ENCODE measurements around the gene DLK2. TPM values are rescaled to one million over a fixed set of nuclear protein-coding genes. Genes with fewer than 3 reads are reported as not detected.
"Not testable (repeated sequence)": the region's sequence is repeated elsewhere in the genome, so short reads cannot be mapped to it uniquely, and the experiment has no call there.

The DLK2 gene
- polyA plus RNA-seq, 3 donors from 2014 or later = 0.11 TPM; not detected in 2

DNA sequence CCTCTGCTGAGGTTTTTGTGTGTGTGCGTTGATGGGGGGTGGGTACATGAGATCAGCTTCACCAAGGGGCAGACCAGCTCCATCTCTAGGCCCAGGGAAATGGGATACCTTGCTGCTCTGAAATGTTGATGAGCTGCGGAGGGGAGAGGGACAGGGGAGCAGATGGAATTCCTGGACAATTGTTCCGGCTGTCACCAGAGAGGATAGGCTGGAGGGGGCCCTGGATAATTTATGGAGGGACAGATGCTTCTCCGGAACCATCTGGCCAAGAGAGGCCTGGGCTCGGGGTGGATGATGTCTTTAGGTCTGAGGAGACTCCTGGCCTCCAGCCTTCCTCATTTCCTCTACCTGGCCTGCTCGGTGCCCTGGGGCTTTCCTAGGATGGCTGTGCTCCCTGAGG is 20.2 kb upstream of the DLK2 start:
- Mint-ChIP-seq H3K4me3 (peak overlapping the region in 1 of 5 donors; percentile 6), H3K27ac (peak overlapping the region in 1 of 6 donors; percentile 53)

DNA sequence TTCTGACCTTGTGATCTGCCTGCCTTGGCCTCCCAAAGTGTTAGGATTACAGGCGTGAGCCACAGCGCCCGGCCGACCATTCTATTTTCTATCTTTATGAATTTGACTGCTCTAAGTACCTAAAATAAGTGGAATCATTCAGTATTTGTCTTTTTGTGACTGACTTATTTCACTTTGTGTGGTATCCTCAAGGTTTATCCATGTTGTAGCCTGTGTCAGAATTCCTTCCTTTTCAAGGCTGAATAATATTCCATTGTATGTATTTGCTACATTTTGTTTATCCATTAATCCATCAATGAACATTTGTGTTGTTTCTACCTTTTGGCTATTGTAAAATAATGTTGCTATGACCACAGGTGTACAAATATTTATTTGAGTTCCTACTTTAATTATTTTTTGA is 17.2 kb upstream of the DLK2 start:
- Mint-ChIP-seq H3K36me3 (no peaks in the 10 kb centered on the region), H3K27ac (no peak overlapping the region), H3K4me1 (peaks cover 10 to 12% of the 10 kb centered on the region in 2 donors), H3K27me3 (ENCODE audit: low read depth in 3 of 3) (peaks cover 6 to 8% (median 7%) of the 10 kb centered on the region in 3 donors), H3K9me3 (no peaks in the 10 kb centered on the region), H3K4me3 (no peak overlapping the region)
- DNase-seq = no peak

More for the DNA sequence above, 20.2 kb upstream of the DLK2 start:
- H3K9me3 Mint-ChIP-seq = no peaks in the 10 kb centered on the region
- peaks cover 28 to 35% of the 10 kb centered on the region in 2 donors for H3K4me1 Mint-ChIP-seq
- H3K27me3 Mint-ChIP-seq (ENCODE audit: low read depth in 3 of 3) = peaks cover 4 to 7% (median 5%) of the 10 kb centered on the region in 3 donors
- no peaks in the 10 kb centered on the region for H3K36me3 Mint-ChIP-seq
- DNase-seq = no peak

DNA sequence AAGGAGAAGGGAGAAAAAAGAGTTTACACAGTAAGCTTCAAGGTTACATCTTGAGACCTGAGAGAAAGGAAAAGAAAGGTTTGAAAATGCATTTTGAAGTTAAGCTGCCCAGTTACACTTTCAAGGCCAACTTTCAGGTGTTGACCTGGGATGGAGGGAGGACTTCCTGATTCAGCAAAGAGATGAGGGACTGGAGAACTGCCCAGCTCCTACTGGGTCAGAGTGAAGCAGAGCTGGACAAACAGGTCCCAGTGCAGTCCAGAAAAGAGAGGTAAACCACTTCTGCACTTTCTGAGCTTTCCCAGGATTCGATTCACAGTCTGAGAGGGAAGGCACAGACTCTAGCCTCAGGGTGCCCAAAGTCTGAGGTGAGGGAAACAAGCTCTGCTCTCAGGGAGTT is 16.1 kb upstream of the DLK2 start:
- no peak overlapping the region for H3K27ac Mint-ChIP-seq
- H3K36me3 Mint-ChIP-seq = no peaks in the 10 kb centered on the region
- no peaks in the 10 kb centered on the region for H3K9me3 Mint-ChIP-seq
- H3K27me3 Mint-ChIP-seq (ENCODE audit: low read depth in 3 of 3) = peaks cover 6 to 8% (median 7%) of the 10 kb centered on the region in 3 donors
- no peak for DNase-seq
- peaks cover 0 to under 1% of the 10 kb centered on the region in 2 donors for H3K4me1 Mint-ChIP-seq
- H3K4me3 Mint-ChIP-seq = no peak overlapping the region

DNA sequence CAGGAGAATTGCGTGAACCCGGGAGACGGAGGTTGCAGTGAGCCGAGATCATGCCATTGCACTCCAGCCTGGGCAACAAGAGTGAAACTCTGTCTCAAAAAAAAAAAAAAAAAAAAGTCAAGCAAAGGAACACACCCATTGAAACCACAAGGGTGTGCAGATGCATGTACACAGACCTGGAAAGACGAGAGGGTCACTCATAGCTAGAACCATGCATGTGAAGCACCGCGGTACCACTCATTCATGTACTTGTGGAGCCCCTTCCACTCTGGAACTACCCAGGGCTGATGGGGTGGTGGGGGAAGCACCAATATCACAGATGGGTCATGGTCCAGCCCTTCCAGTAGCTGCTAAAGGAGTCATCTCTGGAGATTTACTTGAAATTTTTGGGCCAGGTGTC is 14.6 kb upstream of the DLK2 start:
- Mint-ChIP-seq H3K27ac (no peak overlapping the region), H3K27me3 (ENCODE audit: low read depth in 3 of 3) (peaks cover 6 to 8% (median 7%) of the 10 kb centered on the region in 3 donors), H3K4me3 (no peak overlapping the region), H3K36me3 (no peaks in the 10 kb centered on the region), H3K4me1 (no peaks in the 10 kb centered on the region), H3K9me3 (no peaks in the 10 kb centered on the region)
- no peak for DNase-seq

DNA sequence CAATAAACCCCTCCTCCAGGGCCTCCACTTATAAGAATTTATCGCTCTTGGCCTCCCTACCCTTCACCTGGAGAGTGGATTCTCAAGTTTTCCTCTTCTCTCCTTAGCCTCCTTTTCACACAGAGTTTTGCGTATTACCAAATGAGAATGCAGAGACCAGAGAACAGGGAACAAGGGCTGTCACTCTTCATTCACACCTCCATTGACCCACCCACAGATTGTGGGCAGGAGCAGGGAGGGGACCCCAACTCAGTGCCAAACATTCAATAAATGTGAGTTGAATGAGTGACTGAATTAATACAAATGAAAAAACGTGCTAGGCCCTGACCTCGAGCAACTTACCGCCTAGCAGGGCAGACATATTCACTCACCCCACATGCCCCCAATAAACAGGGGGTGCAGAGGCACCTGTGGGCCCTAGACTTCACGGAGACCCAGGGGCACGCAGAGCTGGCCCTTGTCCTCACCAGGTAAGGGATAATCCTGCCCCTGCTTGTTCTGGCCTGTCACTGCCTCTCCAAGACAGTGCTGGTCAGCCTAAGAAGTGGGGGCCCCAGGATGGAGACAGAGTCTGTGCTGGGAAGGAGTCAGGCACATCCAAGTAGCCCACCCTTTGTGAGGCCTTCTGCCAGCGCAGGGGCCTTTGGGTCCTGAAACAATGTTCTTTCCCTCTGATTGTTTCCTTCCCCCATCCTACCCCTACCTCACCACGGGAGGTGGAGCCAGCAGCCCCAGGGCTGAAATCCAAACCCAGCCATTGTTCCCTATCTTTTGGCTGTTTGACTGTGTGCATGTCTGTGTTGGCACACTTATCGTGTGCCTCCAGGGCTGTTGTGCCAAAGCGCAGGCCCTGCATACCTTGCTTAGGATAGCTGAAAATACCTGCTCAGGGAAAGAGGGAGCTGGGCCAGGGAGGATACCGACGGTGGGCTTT is 13.7 kb upstream of the DLK2 start:
- no peak for DNase-seq
- Mint-ChIP-seq H3K27me3 (ENCODE audit: low read depth in 3 of 3) (peaks cover 8 to 11% (median 8%) of the 10 kb centered on the region in 3 donors), H3K4me1 (no peaks in the 10 kb centered on the region), H3K36me3 (no peaks in the 10 kb centered on the region), H3K9me3 (no peaks in the 10 kb centered on the region), H3K4me3 (no peak overlapping the region), H3K27ac (peak overlapping the region in 2 of 6 donors; percentile 28 to 73)

DNA sequence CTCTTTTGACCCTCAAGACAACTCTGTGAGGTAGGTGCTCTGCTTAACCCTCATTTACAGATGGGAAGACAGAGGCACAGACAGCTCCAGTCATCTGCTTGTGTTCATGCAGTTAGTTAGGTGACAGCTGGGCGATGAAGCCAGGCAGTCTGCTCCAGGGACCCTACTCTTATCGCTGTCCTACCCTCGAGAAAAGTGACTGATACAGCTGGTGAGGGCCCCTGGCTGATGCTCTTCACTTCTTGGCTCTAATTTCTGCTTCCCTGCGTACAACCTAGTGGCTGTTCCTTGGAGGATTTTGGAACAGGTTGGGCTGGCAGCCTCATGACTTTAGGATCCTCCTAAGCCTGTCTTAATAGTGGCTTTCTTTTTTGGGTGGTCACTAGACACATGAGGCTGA is 12.9 kb upstream of the DLK2 start:
- Mint-ChIP-seq H3K36me3 (no peaks in the 10 kb centered on the region), H3K27ac (no peak overlapping the region), H3K4me3 (no peak overlapping the region), H3K27me3 (ENCODE audit: low read depth in 3 of 3) (peaks cover 9 to 11% (median 9%) of the 10 kb centered on the region in 3 donors), H3K9me3 (no peaks in the 10 kb centered on the region), H3K4me1 (no peaks in the 10 kb centered on the region)
- DNase-seq = no peak

DNA sequence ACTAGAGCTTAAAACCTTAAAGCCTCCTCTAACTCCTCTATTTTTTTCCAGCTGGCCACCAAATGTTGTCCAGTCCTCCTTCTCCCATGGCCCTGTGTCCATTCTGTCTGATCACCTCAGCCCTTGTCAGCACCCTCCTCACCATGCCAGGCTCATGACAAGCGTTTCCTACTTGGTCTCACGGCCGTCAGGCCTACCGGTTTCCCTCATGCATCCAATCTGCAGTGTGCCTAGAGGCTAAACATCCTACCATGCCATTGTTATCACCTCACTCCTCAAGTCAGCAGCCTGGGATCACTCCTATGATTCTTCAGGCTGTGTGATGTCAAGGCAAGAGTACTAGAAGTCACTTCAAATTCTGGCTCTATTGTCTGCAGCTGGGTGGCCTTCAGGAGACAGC is 12.4 kb upstream of the DLK2 start:
- Mint-ChIP-seq H3K27me3 (ENCODE audit: low read depth in 3 of 3) (peaks cover 9 to 11% (median 9%) of the 10 kb centered on the region in 3 donors), H3K9me3 (no peaks in the 10 kb centered on the region), H3K36me3 (no peaks in the 10 kb centered on the region), H3K27ac (no peak overlapping the region), H3K4me1 (no peaks in the 10 kb centered on the region), H3K4me3 (no peak overlapping the region)
- no peak for DNase-seq

DNA sequence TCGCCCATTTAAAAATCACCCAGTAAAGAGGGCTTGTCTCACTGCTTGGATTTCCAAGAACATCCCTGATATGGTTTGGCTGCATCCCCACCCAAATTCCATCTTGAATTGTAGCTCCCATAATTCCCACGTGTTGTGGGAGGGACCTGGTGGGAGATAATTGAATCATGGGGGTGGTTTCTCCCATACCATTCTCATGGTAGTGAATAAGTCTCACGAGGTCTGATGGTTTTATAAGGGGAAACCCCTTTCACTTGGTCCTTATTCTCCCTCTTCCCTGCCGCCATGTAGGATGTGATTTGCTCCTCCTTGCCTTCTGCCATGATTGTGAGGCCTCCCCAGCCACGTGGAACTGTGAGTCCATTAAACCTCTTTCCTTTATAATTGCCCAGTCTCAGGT is 11.9 kb upstream of the DLK2 start:
- not testable (repeated sequence) for H3K9me3 Mint-ChIP-seq, H3K27ac Mint-ChIP-seq, H3K4me3 Mint-ChIP-seq, DNase-seq, H3K4me1 Mint-ChIP-seq, H3K36me3 Mint-ChIP-seq
- peaks cover 11 to 14% (median 12%) of the 10 kb centered on the region in 3 donors for H3K27me3 Mint-ChIP-seq (ENCODE audit: low read depth in 3 of 3)

DNA sequence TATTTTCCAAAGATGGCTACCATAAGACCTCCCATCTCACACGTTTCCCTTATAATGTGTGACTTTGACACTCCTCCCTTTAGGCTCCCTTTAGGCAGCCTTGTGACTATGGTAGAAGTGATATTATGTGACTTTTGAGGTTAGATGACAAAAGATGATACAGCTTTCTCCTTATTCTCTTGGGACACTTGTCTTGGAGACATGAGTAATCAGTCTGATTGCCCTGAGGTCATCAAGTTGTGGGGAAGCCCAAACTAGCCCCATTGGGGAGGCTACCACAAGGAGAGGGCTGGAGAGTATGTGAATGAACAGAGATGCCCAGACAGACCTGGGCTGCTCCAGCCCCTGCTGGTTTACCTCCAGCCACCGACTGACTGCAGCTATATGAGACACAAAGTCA is 10.6 kb upstream of the DLK2 start:
- no peak for DNase-seq
- no peak overlapping the region for H3K27ac Mint-ChIP-seq
- no peaks in the 10 kb centered on the region for H3K9me3 Mint-ChIP-seq
- H3K4me1 Mint-ChIP-seq = no peaks in the 10 kb centered on the region
- H3K36me3 Mint-ChIP-seq = no peaks in the 10 kb centered on the region
- peaks cover 11 to 12% (median 12%) of the 10 kb centered on the region in 3 donors for H3K27me3 Mint-ChIP-seq (ENCODE audit: low read depth in 3 of 3)
- H3K4me3 Mint-ChIP-seq = no peak overlapping the region

DNA sequence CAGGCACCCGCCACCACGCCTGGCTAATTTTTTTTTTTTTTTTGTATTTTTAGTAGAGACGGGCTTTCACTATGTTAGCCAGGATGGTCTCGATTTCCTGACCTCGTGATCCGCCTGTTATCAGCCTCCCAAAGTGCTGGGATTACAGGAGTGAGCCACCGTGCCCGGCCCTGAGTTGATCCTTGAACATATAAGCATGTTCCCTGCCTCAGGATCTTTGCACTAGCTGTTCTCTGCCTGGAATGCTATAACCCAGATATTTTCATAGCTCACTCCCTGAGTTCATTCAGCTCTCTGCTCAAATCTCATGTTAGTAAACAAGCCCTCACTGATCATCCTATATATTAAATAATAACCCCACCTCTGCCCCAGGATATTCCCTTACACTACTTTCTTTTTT is 9.0 kb upstream of the DLK2 start:
- no peaks in the 10 kb centered on the region for H3K36me3 Mint-ChIP-seq
- no peak overlapping the region for H3K27ac Mint-ChIP-seq
- peaks cover 10 to 15% (median 11%) of the 10 kb centered on the region in 3 donors for H3K27me3 Mint-ChIP-seq (ENCODE audit: low read depth in 3 of 3)
- DNase-seq = no peak
- H3K9me3 Mint-ChIP-seq = no peaks in the 10 kb centered on the region
- no peaks in the 10 kb centered on the region for H3K4me1 Mint-ChIP-seq
- no peak overlapping the region for H3K4me3 Mint-ChIP-seq

DNA sequence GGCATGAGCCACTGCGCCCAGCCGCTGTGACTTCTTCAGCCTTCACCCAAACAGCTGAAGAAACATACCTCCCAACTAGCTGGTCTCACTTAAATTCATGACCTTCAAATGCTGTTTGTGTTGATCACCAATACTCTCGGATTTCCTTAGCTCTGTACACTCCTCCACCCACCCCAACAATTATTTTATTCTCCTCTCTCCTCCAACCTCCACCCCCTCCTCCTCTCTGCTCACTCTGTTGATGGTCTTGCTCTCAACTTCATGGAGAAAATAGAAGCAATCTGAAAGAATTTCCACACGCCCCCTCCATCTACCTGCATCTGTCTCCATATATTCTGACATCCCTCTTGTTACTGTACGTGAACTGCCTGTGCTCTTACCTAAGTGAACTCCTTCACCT is 6.6 kb upstream of the DLK2 start:
- Mint-ChIP-seq H3K9me3 (no peaks in the 10 kb centered on the region), H3K4me1 (peaks cover 0 to 1% of the 10 kb centered on the region in 2 donors), H3K27me3 (ENCODE audit: low read depth in 3 of 3) (peaks cover 10 to 13% (median 11%) of the 10 kb centered on the region in 3 donors), H3K27ac (no peak overlapping the region), H3K4me3 (no peak overlapping the region), H3K36me3 (no peaks in the 10 kb centered on the region)
- no peak for DNase-seq

DNA sequence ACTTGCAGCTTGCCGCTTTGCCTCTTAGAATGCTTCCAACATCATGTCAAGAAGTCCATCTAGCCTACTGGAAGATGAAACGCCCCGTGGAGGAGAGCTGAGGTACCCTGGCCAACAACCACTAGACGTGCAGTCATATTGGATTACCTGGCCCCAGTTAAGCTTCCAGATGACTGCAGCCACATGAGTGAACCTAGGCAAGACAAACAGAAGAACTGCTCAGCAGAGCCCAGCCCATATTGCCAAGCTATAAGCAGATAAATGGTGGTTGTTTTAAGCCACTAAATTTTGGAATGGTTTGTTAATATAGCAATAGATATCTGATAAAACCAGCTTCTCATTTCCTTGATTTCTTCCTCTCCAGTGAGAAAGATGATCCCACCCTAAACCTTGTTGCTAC is 4.7 kb upstream of the DLK2 start:
- DNase-seq = no peak
- H3K4me3 Mint-ChIP-seq = no peak overlapping the region
- peaks cover 7 to 12% of the 10 kb centered on the region in 2 donors for H3K4me1 Mint-ChIP-seq
- no peaks in the 10 kb centered on the region for H3K36me3 Mint-ChIP-seq
- H3K27ac Mint-ChIP-seq = no peak overlapping the region
- H3K9me3 Mint-ChIP-seq = no peaks in the 10 kb centered on the region
- H3K27me3 Mint-ChIP-seq (ENCODE audit: low read depth in 3 of 3) = peaks cover 11 to 15% (median 12%) of the 10 kb centered on the region in 3 donors

DNA sequence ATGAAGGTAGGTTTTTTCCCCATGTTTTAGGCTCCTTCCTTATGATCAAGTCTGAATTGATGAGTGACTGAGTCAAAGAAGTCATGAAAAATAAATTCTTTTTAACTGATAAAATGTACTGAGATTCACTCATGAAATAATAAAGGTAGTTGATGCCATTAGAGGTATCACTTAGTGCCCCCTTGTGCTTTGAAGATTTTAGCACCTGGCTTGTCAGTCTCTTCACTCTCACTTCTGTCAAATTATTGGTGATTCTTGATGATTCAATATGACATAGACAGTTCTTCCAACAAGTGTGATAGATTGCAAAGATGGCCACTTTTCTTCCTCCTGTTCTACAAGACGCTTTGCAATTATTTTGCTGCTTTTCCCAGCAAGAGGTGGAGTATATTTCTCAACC is 4.2 kb upstream of the DLK2 start:
- H3K4me3 Mint-ChIP-seq = no peak overlapping the region
- H3K27me3 Mint-ChIP-seq (ENCODE audit: low read depth in 3 of 3) = peaks cover 11 to 15% (median 12%) of the 10 kb centered on the region in 3 donors
- no peak for DNase-seq
- H3K27ac Mint-ChIP-seq = no peak overlapping the region
- H3K9me3 Mint-ChIP-seq = no peaks in the 10 kb centered on the region
- H3K36me3 Mint-ChIP-seq = no peaks in the 10 kb centered on the region
- peaks cover 7 to 12% of the 10 kb centered on the region in 2 donors for H3K4me1 Mint-ChIP-seq

DNA sequence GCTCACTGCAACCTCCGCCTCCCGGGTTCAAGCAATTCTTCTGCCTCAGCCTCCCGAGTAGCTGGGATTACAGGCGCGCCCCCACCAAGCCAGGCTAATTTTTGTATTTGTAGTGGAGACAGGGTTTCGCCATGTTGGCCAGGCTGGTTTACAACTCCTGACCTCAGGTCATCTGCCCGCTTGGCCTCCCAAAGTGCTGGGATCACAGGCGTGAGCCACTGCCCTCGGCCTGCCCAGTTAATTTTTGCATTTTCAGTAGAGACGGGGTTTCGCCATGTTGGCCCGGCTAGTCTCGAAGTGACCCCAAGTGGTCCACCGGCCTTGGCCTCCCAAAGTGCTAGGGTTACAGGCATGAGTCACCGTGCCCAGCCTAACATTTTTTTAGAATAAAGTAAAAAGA is 2.8 kb upstream of the DLK2 start:
- not testable (repeated sequence) for H3K36me3 Mint-ChIP-seq, H3K27ac Mint-ChIP-seq, H3K9me3 Mint-ChIP-seq, DNase-seq, H3K4me3 Mint-ChIP-seq
- H3K27me3 Mint-ChIP-seq (ENCODE audit: low read depth in 3 of 3) = peaks cover 6 to 12% (median 9%) of the 10 kb centered on the region in 3 donors
- H3K4me1 Mint-ChIP-seq = peaks cover 12 to 13% of the 10 kb centered on the region in 2 donors

Data from immature natural killer cell (primary cell).